Measurements from ENCODE around the gene PACS1. TPM values are rescaled to one million over a fixed set of nuclear protein-coding genes. Genes with fewer than 3 reads are reported as not detected.
A peak's percentile ranks its signal among the peaks of the same experiment; 100 is the strongest.

The PACS1 gene
- total RNA-seq, 1 donor from 2014 or later = 86.9 TPM

DNA sequence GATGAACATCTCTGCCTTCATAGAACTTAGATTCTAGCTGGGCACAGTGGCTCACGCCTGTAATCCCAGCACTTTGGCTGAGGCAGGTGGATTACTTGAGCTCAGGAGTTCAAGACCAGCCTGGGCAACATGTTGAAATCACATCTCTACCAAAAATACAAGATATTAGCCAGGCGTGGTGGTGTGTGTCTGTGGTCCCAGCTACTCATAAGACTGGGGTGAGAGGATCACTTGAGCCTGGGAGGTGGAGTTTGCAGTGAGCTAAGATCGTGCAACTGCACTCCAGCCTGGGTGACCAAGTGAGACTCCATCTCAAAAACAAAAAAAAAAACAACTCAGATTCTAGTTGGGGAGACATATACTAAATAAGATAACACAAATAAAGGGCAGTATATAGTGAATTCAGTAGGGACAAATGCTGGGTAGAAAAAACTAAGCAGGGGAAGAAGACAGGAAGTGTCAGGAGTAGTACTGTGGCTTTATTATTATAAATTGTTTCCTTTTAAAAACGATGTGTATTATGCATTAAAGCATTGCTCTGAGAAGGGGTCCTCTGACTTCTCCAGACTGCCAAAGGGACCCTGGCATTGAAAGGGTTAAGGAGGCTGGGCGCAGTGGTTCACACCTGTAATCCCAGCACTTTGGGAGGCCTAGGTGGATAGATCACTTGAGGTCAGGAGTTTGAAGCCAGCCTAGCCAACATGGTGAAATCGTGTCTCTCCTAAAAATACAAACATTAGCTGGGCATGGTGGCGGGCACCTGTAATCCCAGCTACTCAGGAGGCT is 46.7 kb downstream of the PACS1 start:
- no peaks in the 10 kb centered on the region for H3K9me3 Mint-ChIP-seq (ENCODE audit: unreplicated experiment)
- H3K4me3 ChIP-seq (ENCODE audit: insufficient read depth, low read depth, low read length) = no peak overlapping the region
- H3K4me1 ChIP-seq (ENCODE audit: insufficient read depth, low read length) = peaks cover 71% of the 10 kb centered on the region
- H3K4me1 Mint-ChIP-seq (ENCODE audit: low read depth, unreplicated experiment) = peaks cover 81% of the 10 kb centered on the region
- H4K20me1 ChIP-seq (ENCODE audit: insufficient read depth, low read length) = no peaks in the 10 kb centered on the region
- H3K27me3 Mint-ChIP-seq (ENCODE audit: low read depth, unreplicated experiment) = no peaks in the 10 kb centered on the region
- DNase-seq (ENCODE audit: low read depth) = no peak
- H3K27me3 ChIP-seq (ENCODE audit: insufficient read depth, low read length) = no peaks in the 10 kb centered on the region
- H3K79me2 ChIP-seq (ENCODE audit: insufficient read depth, low read length) = peaks cover 64% of the 10 kb centered on the region
- H3K36me3 ChIP-seq (ENCODE audit: insufficient read depth, low read length) = no peaks in the 10 kb centered on the region
- no peak for TF ChIP-seq EZH2 (IDR thresholded peaks at IDR 0.05; ENCODE audit: insufficient read depth, low read length)
- TF ChIP-seq, protein P1, sequence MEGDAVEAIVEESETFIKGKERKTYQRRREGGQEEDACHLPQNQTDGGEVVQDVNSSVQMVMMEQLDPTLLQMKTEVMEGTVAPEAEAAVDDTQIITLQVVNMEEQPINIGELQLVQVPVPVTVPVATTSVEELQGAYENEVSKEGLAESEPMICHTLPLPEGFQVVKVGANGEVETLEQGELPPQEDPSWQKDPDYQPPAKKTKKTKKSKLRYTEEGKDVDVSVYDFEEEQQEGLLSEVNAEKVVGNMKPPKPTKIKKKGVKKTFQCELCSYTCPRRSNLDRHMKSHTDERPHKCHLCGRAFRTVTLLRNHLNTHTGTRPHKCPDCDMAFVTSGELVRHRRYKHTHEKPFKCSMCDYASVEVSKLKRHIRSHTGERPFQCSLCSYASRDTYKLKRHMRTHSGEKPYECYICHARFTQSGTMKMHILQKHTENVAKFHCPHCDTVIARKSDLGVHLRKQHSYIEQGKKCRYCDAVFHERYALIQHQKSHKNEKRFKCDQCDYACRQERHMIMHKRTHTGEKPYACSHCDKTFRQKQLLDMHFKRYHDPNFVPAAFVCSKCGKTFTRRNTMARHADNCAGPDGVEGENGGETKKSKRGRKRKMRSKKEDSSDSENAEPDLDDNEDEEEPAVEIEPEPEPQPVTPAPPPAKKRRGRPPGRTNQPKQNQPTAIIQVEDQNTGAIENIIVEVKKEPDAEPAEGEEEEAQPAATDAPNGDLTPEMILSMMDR (IDR thresholded peaks at IDR 0.05; ENCODE audit: insufficient read depth, low read depth, low read length) = no peak
- peaks cover 4% of the 10 kb centered on the region for H3K36me3 Mint-ChIP-seq (ENCODE audit: low read depth, unreplicated experiment)
- peak overlapping the region; percentile 55 for H3K27ac Mint-ChIP-seq (ENCODE audit: unreplicated experiment)
- no peak overlapping the region for H3K9ac ChIP-seq (ENCODE audit: low read length)
- no peak overlapping the region for H3K4me2 ChIP-seq (ENCODE audit: low read length)
- H3K27ac ChIP-seq (ENCODE audit: low read depth, low read length) = no peak overlapping the region
- FAIRE-seq = no peak
- H3K4me3 Mint-ChIP-seq (ENCODE audit: unreplicated experiment) = peak overlapping the region; percentile 57
- H2AFZ ChIP-seq (ENCODE audit: low read depth, low read length) = no peak overlapping the region
- H3K9me3 ChIP-seq (ENCODE audit: insufficient read depth, low read depth, low read length) = no peaks in the 10 kb centered on the region

DNA sequence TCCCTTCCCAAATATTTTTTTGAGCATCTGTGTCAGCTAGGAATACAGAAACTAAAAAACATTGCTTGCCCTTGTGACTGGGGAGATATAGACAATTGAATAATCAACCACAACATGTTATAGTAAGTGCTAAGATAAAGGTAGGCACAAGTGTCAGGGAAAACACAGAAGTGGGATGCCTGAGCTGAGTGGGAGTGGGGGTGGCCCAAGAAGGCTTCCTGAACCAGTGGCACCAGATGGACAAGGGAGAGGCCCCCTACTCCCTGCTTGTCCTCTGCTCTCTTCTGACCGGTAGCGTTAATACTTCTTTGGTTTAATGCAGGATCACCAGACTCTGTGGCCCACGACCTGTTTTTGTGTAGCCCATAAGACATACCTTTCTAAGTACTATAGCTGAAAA is 48.8 kb downstream of the PACS1 start:
- Histone ChIP-seq H3K27me3 (ENCODE audit: insufficient read depth, low read length) (no peaks in the 10 kb centered on the region), H3K9ac (ENCODE audit: low read length) (peak overlapping the region; percentile 69), H2AFZ (ENCODE audit: low read depth, low read length) (no peak overlapping the region), H3K79me2 (ENCODE audit: insufficient read depth, low read length) (peaks cover 67% of the 10 kb centered on the region), H3K4me2 (ENCODE audit: low read length) (peak overlapping the region; percentile 64), H3K4me3 (ENCODE audit: insufficient read depth, low read depth, low read length) (peak overlapping the region; percentile 1), H3K27ac (ENCODE audit: low read depth, low read length) (peak overlapping the region; percentile 91), H3K36me3 (ENCODE audit: insufficient read depth, low read length) (no peaks in the 10 kb centered on the region), H3K9me3 (ENCODE audit: insufficient read depth, low read depth, low read length) (no peaks in the 10 kb centered on the region), H3K4me1 (ENCODE audit: insufficient read depth, low read length) (peaks cover 51% of the 10 kb centered on the region), H4K20me1 (ENCODE audit: insufficient read depth, low read length) (no peaks in the 10 kb centered on the region)
- peak overlapping the region; percentile 98 for H3K27ac Mint-ChIP-seq (ENCODE audit: unreplicated experiment)
- H3K27me3 Mint-ChIP-seq (ENCODE audit: low read depth, unreplicated experiment) = no peaks in the 10 kb centered on the region
- FAIRE-seq (no peak), DNase-seq (ENCODE audit: low read depth) (no peak)
- peaks cover 1% of the 10 kb centered on the region for H3K36me3 Mint-ChIP-seq (ENCODE audit: low read depth, unreplicated experiment)
- peaks cover 72% of the 10 kb centered on the region for H3K4me1 Mint-ChIP-seq (ENCODE audit: low read depth, unreplicated experiment)
- H3K4me3 Mint-ChIP-seq (ENCODE audit: unreplicated experiment) = peak overlapping the region; percentile 42
- no peaks in the 10 kb centered on the region for H3K9me3 Mint-ChIP-seq (ENCODE audit: unreplicated experiment)
- TF ChIP-seq, protein P1 (IDR thresholded peaks at IDR 0.05; ENCODE audit: insufficient read depth, low read depth, low read length) = no peak
- TF ChIP-seq EZH2 (IDR thresholded peaks at IDR 0.05; ENCODE audit: insufficient read depth, low read length) = no peak

Data from astrocyte (in vitro differentiated cells and primary cell).